GM21367 (cell line): ENCODE data around the gene FRMPD1.
"Not testable (repeated sequence)": the region's sequence is repeated elsewhere in the genome, so short reads cannot be mapped to it uniquely, and the experiment has no call there.

Experiments
- ATAC-seq: cut with Tn5 transposase; IDR thresholded peaks from one replicate; pipeline ENCODE4 v1.9.1; 2021; ENCODE audit not compliant: unreplicated experiment

Gene FRMPD1, protein sequence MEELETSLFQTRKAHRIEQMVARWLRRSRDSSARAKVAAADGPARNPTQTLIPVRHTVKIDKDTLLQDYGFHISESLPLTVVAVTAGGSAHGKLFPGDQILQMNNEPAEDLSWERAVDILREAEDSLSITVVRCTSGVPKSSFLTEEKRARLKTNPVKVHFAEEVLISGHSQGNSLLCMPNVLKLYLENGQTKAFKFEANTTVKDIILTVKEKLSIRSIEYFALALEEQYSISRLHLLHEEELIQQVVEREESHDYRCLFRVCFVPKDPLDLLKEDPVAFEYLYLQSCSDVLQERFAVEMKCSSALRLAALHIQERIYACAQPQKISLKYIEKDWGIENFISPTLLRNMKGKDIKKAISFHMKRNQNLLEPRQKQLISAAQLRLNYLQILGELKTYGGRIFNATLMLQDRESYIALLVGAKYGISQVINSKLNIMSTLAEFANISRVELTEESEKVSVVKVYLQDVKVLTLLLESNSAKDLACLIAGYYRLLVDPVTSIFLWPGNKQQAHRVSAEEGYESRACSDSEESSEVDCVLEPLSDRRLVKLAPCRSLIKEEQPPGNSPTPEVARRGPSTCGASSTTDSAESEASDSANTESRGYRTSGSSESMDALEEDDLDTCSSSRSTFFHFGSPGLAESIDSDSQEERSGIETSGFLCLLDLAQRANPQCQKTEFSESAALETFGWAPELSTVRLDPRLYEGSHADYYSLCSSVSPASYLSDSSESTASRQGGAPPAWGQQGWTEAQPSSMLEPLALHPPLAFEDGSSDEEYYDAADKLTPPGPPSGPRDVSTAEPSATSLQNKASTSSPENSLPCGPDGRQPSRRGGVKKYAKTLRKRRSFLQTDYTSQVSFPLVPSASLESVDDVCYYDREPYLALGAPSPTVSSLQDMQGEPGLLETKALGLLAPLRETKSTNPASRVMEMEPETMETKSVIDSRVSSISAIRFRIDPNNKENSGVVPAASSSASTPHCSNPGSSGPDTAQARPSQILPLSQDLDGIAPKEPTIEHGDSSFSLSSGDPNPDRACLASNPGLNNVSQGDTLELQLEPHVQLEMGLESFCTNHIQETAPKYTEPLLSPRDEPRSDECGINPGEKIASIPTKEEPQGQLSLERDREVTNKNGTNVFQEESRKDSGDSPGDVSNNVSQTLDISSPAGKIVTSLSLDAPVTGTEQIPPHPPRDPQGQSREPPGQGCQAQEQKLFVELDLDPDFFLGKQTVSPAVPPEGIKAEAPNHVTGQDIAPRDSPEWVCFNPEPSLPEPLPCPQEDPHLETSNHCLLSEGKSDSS (N-terminal part only)

DNA sequence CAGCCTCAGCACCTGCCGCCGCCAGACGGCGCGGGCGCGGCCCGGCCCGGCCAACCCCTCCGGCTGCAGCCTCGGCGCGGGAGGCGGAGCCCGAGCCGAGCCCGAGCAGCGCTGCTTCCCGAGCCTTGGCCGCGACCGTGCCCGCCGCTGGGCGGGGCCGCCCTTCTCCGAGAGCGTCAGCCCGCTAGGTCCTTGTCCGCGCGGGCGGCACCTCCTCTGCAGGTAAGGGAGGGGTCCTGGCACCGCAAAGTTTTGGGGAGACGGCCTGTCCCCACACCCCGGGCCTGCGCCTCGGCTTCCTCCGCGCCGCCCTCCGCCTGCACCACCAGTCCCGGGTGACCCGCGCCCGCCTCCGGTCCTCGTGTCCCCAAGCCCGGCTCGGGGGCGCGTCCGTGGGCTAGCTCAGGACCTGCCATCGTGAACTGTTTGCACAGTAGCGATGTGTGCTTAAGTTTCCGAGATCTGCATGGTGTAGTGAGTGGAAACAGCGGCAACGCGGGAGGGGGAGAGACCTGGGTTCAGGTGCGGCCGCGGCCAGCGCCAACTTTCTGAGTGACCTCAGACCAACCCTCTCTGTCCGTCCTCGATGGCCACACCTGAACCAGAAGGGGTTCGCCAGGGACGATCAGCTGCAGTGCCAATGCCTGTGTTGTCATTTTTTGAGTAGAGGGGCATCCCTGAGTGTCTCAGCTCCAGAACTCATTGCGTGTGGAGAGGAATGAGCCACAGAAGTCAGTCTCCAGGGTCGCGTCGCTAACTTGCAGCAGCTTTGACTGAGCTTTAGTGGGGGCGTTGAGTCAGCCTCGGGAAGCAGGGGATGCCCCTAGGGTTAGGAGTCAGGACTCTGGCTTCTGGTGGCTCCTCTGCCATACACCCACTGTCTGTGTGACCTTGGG lies at the start of gene FRMPD1:
Gene FRMPD1, plus strand, starts transcription at position 82 of the 896 bp plus-strand sequence. CDS start 41,688 bp downstream, outside the sequence.
- ATAC-seq, result peak; percentile 82

DNA sequence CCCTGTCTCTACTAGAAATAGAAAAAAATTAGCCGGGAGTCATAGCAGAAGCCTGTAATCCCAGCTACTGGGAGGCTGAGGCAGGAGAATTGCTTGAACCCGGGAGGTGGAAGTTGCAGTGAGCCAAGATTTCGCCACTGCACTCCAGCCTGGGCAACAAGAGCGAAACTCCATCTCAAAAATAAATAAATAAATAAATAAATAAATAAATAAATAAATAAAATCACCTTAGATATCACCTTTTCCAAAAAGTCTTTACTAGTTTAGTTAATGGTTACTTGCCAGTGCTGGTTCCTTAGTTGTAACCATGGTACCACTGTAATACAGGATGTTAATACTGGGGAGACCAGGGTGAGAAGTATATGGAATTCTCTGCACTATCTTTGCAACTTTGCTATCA lies 48.7 kb upstream of the FRMPD1 start:
- ATAC-seq, result not testable (repeated sequence)

DNA sequence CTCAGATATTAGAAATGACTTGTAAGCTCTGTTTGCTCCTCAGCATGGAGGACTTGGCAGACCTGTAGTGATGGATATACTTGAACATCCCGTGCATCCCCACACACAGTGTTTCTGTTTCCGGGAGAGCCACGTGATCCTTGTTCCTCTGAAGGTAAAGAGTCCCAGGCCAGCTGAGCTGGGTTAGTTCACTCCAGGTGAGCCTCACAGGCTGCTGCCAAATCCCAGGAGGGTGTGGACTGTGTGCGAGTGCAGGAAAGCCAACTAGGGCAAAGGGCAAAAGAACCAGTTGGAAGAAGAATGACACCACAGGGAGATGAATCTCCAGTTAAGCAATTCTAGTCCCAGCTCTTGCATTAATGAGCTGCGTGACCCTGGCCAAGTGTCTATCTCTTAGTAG lies 47.9 kb upstream of the FRMPD1 start:
- no peak for ATAC-seq

DNA sequence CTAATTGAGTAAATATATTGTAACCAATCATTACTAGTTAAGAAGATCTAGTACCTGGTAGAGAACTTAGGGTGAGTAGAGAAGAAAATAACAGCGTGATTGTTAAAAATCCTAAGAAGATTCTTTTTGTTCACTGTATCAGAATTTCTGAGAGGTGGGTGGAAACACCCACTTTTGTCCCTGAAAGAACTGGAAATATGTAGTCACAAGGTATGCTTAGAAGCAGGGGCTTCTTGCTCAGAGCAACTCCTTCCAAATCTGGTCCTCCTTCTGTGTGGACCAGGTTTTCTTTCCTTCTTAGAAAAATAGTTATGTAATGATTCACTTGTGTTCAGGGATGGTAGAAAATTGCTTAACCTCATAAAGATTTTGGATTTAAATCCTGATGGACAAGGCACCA lies 46.5 kb upstream of the FRMPD1 start:
- ATAC-seq, result no peak

DNA sequence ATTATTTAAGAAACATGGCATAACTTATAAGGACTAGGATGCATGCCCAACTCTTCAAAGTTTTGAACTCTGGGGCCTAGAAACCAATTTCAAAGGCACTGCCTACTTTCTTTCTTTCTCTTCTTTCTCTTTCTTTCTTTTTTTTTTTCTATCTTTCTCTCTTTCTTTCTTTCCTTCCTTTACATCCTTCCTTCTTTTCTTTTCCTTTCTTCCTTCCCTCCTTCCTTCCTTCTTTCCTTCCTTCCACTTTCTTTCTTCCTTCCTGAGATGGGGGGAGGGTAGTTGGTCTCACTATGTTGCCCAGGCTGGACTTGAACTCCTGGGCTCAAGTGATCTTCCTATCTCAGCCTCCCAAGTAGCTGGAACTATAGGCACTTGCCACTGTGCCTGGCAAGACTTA lies 42.5 kb upstream of the FRMPD1 start:
- no peak for ATAC-seq

DNA sequence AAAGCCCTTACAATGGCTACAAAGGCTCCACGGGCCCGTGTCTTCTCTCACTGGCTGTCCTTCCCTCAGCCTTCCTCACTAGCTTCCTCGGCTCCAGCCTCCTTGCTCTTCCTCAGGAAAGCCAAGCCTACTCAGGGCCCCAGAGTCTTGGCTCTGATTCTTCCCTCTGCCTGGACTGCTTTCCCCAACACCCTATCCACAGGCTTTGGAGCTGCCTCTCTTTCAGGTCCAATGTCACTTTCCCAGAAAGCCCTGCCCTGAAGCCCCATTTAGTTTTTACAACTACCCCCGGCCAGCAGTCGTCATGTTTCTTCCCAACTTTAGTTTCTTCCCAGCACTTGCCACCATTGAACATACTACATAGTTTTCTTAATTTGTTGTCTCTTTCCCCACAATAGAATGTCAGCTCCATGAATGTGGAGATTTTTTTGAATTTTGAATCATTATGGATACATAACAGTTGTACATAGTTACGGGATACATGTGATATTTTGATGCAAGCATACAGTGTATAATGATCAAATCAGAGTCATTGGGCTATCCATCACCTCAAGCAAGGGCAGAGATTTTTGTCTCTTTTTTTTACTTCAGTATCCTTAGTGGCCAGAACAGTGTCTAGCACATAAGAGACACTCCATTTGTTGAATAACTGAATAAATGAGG lies 40.9 kb upstream of the FRMPD1 start:
- ATAC-seq, result no peak

DNA sequence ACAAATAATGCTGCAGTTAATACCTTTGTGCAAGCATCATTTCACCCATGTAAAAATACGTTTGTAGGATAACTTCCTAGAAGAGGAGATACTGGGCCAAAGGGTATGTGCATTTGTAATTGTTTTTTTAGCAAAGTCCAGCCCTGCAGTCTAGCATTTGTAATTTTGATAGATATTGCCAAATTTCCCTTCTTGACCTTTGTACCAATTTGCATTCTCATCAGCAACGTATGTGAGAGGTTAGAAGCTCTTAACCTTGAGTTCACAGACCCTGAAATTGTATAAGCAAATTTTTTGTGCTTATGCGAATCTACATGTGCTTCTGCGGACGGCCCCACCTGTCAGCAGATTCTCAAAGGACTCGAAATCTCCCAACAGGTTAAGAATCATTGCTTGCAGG lies 39.7 kb upstream of the FRMPD1 start:
- ATAC-seq, result no peak

DNA sequence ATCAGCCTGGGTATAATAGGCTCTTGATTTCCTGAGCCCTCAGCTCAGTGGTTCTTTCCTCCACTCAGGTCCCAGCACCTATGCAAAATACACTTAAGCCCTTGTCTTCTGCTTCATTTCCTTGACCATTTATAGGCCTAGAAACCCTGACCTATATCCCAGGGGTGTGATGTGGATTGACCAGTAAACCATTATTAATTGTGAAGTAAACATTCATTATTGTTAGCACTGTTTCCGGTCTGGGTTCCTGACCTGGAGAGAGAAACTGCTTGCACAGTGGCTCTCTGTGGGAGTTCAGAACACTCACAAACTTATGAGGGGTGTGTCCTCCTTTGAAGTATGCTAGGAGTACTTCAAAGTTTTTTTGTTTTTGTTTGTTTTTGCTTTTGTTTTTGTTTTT lies 38.8 kb upstream of the FRMPD1 start:
- ATAC-seq, result no peak

DNA sequence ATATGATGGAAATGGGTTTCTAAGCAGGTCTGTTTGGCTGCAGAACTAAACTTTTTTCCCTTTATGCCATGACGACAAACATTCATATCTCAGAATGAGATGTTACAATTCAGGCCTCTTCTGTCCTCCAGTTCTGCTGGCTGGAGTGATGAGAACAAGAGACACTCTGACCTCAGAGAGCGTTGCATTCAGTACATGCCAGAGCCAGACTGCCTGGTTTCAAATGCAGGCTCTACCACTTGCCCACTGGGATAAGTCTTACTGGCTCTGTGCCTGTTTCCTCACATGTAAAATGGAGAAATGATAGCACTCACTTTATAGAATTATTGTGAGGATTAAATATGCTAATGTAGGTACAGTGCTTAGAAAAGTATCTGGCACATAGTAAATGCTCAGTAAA lies 33.6 kb upstream of the FRMPD1 start:
- no peak for ATAC-seq

DNA sequence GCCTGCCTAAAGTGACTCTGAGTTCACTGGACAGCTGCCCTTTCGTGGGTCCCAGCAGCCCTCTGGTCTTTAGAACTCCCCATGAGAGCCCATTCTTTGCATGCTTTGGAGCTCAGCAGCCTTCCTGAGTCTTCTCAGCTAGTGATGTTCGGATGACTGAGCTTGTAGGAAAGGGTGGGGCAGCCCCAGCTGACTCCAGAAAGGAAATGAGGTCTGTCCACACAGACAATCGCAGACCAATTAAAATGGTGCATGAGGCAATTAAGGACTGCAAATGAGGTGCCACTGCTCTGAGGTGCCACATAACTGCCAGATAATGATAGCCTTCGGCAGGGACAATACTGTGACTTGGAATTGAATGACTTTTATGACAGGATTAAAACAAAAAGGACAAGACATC lies 32.9 kb upstream of the FRMPD1 start:
- ATAC-seq, result no peak

DNA sequence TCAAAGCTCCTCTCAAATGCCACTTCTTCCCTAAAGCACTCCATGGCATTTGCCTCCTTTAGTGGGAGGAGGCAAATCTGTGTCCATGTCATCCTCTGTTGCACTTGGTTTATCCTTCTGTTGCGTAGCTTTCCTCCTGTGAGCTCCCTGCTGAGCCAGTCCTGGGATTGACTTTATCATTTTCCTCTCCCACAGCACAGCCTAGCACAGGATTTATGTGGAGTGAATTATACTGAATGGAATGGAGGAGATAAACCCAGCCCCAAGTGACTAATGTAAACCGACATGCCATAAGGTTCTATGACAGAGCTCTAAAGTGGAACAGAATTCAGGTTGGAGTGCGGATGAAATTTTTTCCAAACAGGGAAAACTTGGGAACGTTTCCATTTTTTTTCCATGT lies 31.9 kb upstream of the FRMPD1 start:
- ATAC-seq, result no peak

DNA sequence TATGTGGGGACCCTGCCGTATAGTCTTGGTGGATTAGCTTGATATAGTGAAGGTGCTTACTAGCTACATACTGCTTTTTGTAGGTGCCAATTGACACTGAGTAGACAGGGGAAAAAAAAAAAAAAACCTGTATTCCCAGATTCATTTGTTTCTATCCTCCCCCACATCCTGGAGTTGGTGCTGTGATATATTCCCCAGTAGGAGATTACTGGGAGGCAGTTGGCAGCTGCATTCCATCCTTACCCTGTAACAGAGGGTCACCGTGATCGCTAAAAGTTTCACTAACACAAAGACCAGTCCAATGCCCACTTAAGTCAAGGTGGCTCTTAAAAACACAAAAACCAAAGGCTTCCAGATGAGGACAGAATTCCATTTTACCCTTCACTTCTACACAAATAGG lies 30.9 kb upstream of the FRMPD1 start:
- no peak for ATAC-seq

DNA sequence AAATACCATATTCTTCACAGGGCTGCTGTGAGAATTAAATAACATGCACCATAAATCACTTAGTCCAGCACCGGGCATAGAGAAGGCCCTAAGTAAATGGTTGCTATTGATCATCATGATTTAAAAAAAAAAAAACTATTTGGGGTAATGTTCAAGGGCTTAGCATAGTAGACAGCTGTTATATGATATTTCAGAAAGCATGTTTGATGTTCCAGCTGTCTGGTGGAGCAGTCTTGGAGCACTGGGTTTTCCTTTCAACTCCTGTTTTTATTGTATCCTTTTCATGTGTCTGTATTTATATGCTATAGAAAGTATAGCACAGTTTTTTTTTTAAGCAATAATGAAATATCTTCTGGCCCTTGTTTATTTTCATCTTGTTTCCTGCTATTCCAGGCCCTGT lies 30.4 kb upstream of the FRMPD1 start:
- ATAC-seq, result no peak

DNA sequence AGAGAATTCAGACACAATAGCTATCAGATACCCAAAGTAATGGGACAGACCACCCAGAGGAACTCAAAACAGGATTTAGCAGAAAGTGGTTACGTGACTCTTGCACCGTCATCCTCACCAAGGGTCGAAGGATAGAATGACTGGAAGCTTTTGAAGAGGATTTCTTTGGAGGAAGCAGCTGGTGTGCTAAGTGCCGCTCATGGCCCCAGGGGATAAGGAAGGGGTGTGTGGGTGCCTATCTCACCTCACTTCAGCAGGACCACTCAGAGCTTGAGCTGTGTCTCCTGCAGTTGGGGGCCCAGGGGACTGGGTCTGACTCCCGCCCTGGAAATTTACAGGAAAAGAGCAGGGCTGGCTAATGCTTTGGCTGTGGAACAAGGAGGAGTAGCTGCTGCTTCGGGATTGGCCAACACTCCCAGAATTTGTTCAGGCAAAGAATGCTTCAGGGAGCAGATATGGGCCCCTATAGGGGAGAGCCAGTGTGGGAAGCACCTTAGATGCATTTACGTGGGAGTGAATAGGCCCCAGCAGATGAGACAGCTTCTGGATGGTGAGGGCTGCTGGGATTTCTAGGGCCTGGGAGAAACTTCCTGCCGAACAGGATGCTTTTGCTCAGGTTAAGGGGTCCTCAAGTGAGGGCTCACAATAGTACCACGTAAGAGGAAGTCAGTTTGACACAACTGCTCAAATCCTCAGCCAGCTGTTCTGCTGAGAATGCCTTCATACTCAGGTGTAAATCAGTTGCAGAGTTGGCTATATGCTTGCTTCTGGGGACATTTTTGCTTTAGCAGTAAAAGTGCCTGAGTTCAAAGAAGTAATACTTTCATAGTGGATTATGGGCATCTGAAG lies 29.3 kb upstream of the FRMPD1 start:
- ATAC-seq, result no peak

DNA sequence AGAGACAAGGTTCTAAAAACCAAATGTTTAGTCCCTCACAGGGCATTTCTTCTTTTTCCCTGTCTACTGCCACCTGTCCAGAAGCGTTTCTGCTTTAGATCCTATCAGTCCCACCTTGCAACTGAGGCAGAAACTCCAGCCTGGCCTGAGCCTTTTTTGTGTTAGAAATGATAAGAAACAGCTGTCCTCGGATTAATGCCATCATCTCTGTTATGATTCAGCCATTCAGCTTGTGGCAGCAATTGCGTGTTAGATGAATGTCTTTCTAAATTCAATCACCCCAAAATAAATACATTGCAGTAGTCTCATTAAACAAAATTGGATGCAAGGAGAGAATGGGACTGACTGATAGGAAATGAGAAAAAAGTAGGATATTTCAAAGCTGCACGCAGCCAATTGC lies 28.3 kb upstream of the FRMPD1 start:
- no peak for ATAC-seq

DNA sequence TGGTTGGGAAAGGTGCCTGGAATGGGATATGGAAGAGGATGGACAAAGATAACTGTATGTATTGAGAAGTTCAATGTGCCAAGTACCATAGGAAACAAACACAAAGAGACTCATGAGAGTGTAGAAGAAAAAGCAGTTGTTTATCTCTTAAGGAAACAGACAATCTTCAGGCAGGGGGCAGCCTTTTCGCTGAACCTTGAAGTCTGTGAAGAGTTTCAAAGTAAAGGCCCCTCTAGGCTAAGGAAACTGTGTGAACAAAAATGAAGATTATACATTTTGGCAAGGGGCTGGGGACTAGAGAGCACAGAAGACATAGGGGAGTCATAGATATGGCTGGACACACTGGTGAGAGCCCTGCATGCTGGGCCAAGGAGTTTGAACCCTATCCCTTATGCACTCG lies 27.5 kb upstream of the FRMPD1 start:
- ATAC-seq, result no peak

DNA sequence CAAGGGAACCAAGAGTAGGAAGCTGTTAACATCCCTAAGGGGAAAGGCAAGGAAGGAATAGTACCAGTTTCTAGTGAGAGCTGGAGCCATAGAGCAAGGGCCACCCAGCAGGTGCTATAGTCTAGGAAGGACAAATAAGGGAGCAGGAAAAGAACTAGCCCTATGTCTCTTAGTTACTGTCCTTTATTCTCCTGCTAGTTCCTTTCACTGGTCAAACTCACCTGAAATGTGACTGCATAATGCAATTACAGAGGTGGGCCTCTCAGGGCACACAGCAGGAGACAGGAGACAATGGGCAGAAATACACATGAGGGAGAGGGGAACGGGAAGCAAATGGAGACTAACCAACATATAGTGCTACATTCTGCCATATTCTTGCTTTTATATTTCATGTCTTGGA lies 26.7 kb upstream of the FRMPD1 start:
- ATAC-seq, result no peak

DNA sequence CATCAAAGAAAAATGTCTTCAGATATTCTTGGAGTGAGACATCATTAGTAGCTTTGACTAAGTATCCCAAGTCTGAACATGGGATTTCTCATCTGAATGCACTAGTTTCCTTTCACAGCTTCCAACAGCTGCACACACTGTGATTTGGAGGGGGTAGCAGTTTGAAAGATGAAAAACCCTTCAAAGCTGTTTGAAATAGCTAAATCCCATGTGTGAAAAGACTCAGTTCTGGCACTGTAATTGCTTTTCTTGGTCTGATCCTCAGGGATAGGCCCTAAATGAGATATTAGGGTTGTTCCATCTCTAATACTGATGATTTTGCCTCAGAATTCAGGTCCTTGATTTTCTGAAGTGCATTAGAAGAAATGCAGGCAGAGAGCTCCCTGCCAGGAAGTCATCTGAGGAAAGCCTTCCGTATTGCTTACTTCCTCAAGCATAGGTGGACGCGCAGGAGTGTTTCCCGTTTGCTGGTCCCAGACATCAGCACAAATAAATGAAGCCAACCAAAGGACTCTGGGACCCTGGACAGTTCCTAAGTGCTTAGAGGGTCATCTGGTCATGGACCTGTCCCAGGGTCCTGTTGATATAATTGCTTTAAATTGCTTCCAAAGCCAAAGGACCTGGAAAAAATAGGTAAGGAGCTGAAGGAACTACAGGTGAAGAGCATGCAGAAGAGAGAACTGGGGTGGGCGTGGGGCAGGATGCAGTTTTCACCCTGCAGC lies 25.6 kb upstream of the FRMPD1 start:
- no peak for ATAC-seq
